Neural progenitor cell (in vitro differentiated cells): ENCODE results near the gene SEMA4D. TPM values are rescaled to one million over a fixed set of nuclear protein-coding genes. Genes with fewer than 3 reads are reported as not detected.
A peak's percentile ranks its signal among the peaks of the same experiment; 100 is the strongest.
"Not testable (repeated sequence)": the region's sequence is repeated elsewhere in the genome, so short reads cannot be mapped to it uniquely, and the experiment has no call there.

Experiments
- DNase-seq: peaks from one replicate; pipeline ENCODE4 v3.0.0-alpha.2; 2016; ENCODE audit warnings: low spot score
- H2AFZ ChIP-seq: fragments of 200-600 bp; sonication (generic); replicated peaks from 2 replicates; pipeline ENCODE4 v1.6.1; 2016; ENCODE audit warnings: antibody characterized with exemption
- H3F3A ChIP-seq: fragments of 200-600 bp; sonication (generic); 2 replicates; pipeline ENCODE4 v1.6.1; 2016; ENCODE audit warnings: antibody characterized with exemption, low read depth
- H3K27ac ChIP-seq: fragments of 200-600 bp; sonication (generic); 2 replicates; pipeline ENCODE4 v1.5.1; 2016; ENCODE audit warnings: mild to moderate bottlenecking
- H3K27me3 ChIP-seq: fragments of 200-600 bp; sonication (generic); 2 replicates; pipeline ENCODE4 v1.6.1; 2016; ENCODE audit warnings: mild to moderate bottlenecking, moderate library complexity
- H3K36me3 ChIP-seq: fragments of 200-600 bp; sonication (generic); 2 replicates; pipeline ENCODE4 v1.5.1; 2016
- H3K4me1 ChIP-seq: fragments of 200-600 bp; sonication (generic); 2 replicates; pipeline ENCODE4 v1.6.1; 2016; ENCODE audit warnings: mixed run types
- H3K4me2 ChIP-seq: fragments of 200-600 bp; sonication (generic); 2 replicates; pipeline ENCODE4 v1.6.1; 2016
- H3K4me3 ChIP-seq: fragments of 200-600 bp; sonication (generic); 2 replicates; pipeline ENCODE4 v1.5.1; 2016
- H3K79me2 ChIP-seq: fragments of 200-600 bp; sonication (generic); 2 replicates; pipeline ENCODE4 v1.6.1; 2016; ENCODE audit warnings: low read depth
- H3K9ac ChIP-seq: fragments of 200-600 bp; sonication (generic); 2 replicates; pipeline ENCODE4 v1.6.1; 2016
- H3K9me3 ChIP-seq: fragments of 200-600 bp; sonication (generic); 2 replicates; pipeline ENCODE4 v1.5.1; 2016; ENCODE audit warnings: low read depth
- H4K20me1 ChIP-seq: fragments of 200-600 bp; sonication (generic); 2 replicates; pipeline ENCODE4 v1.6.1; 2016; ENCODE audit warnings: low read depth
- H3K27ac Mint-ChIP-seq: 3 replicates; pipeline ENCODE4 v1.8.0; 2021; ENCODE audit warnings: mixed read lengths
- H3K27me3 Mint-ChIP-seq: 2 replicates; pipeline ENCODE4 v1.8.0; 2022; ENCODE audit warnings: low read depth, mild to moderate bottlenecking, inconsistent platforms, moderate library complexity, mixed read lengths; ENCODE audit not compliant: insufficient read depth
- H3K36me3 Mint-ChIP-seq: 3 replicates; pipeline ENCODE4 v1.8.0; 2021; ENCODE audit warnings: mixed read lengths
- H3K4me1 Mint-ChIP-seq: 3 replicates; pipeline ENCODE4 v1.8.0; 2021; ENCODE audit warnings: mixed read lengths
- H3K4me3 Mint-ChIP-seq: 3 replicates; pipeline ENCODE4 v1.8.0; 2021; ENCODE audit warnings: mild to moderate bottlenecking, moderate library complexity, mixed read lengths
- H3K9me3 Mint-ChIP-seq: 3 replicates; pipeline ENCODE4 v1.8.0; 2020; ENCODE audit warnings: mixed read lengths
- CTCF ChIP-seq: fragments of 200-600 bp; sonication (generic); IDR thresholded peaks from 2 replicates; pipeline ENCODE4 v1.5.1; 2017; ENCODE audit warnings: antibody characterized with exemption, mild to moderate bottlenecking
- EZH2 ChIP-seq: fragments of 200-600 bp; sonication (generic); IDR thresholded peaks from 2 replicates; pipeline ENCODE4 v1.6.1; 2017; ENCODE audit warnings: antibody characterized with exemption, mild to moderate bottlenecking, moderate library complexity
- EZH2phosphoT487 ChIP-seq: fragments of 200-600 bp; sonication (generic); IDR thresholded peaks from 2 replicates; pipeline ENCODE4 v1.6.1; 2017; ENCODE audit warnings: antibody characterized with exemption
- total RNA-seq: library from RNA; depleted of rRNA; stranded (reverse); fragments of >200 nt; gene quantifications from 2 replicates; pipeline ENCODE4 v1.2.3, GENCODE V29; 2015; ENCODE audit warnings: low replicate concordance

Gene SEMA4D
- total RNA-seq, 1 donor from 2014 or later, result 19.1 TPM

GRCh38 chr9:89473762-89474469, 24.0 kb downstream of the SEMA4D start:
- peaks cover 22% of the 10 kb centered on the region for H3K4me1 ChIP-seq
- no peak overlapping the region for H3K4me2 ChIP-seq
- TF ChIP-seq CTCF (no peak), EZH2phosphoT487 (no peak), EZH2 (no peak)
- peaks cover 54% of the 10 kb centered on the region for H3K79me2 ChIP-seq
- H3K9me3 ChIP-seq, result no peaks in the 10 kb centered on the region
- H2AFZ ChIP-seq, result no peak overlapping the region
- H3K27me3 Mint-ChIP-seq, result peaks cover 4% of the 10 kb centered on the region
- H3K36me3 ChIP-seq, result no peaks in the 10 kb centered on the region
- H3K27ac Mint-ChIP-seq, result no peak overlapping the region
- peaks cover 7% of the 10 kb centered on the region for H3F3A ChIP-seq
- no peak overlapping the region for H3K4me3 ChIP-seq
- H3K36me3 Mint-ChIP-seq, result peaks cover 6% of the 10 kb centered on the region
- DNase-seq, result no peak
- no peak overlapping the region for H3K27ac ChIP-seq
- H3K9ac ChIP-seq, result no peak overlapping the region
- H3K4me3 Mint-ChIP-seq, result peak overlapping the region; percentile 11
- H3K9me3 Mint-ChIP-seq, result no peaks in the 10 kb centered on the region
- H3K4me1 Mint-ChIP-seq, result peaks cover 18% of the 10 kb centered on the region
- no peaks in the 10 kb centered on the region for H3K27me3 ChIP-seq
- peaks cover 34% of the 10 kb centered on the region for H4K20me1 ChIP-seq

- H3K4me2 ChIP-seq, H3K9ac ChIP-seq, H3K27me3 Mint-ChIP-seq, H3K27ac ChIP-seq, H3K27ac Mint-ChIP-seq, H3K4me3 Mint-ChIP-seq, H3K36me3 ChIP-seq, H3F3A ChIP-seq, H3K36me3 Mint-ChIP-seq, DNase-seq, H3K9me3 ChIP-seq, H3K4me3 ChIP-seq, H2AFZ ChIP-seq, H3K27me3 ChIP-seq, H3K9me3 Mint-ChIP-seq: not testable (repeated sequence)
- Histone ChIP-seq H3K79me2 (peaks cover 58% of the 10 kb centered on the region), H3K4me1 (peaks cover 36% of the 10 kb centered on the region), H4K20me1 (peaks cover 49% of the 10 kb centered on the region)
- peaks cover 18% of the 10 kb centered on the region for H3K4me1 Mint-ChIP-seq
These were observed 26.1 kb downstream of the SEMA4D start for GRCh38 chr9:89471796-89472320.

GRCh38 chr9:89471390-89471789, 26.5 kb downstream of the SEMA4D start:
- DNase-seq, result no peak
- Histone ChIP-seq H3K4me2 (no peak overlapping the region), H4K20me1 (peaks cover 48% of the 10 kb centered on the region), H3K4me3 (no peak overlapping the region), H3K4me1 (peaks cover 36% of the 10 kb centered on the region), H3F3A (peaks cover 7% of the 10 kb centered on the region), H3K9ac (no peak overlapping the region), H3K9me3 (no peaks in the 10 kb centered on the region), H3K27ac (no peak overlapping the region), H3K36me3 (no peaks in the 10 kb centered on the region), H2AFZ (no peak overlapping the region), H3K27me3 (no peaks in the 10 kb centered on the region), H3K79me2 (peaks cover 59% of the 10 kb centered on the region)
- Mint-ChIP-seq H3K27ac (no peak overlapping the region), H3K27me3 (peaks cover 4% of the 10 kb centered on the region), H3K4me3 (no peak overlapping the region), H3K36me3 (peaks cover 7% of the 10 kb centered on the region), H3K9me3 (no peaks in the 10 kb centered on the region), H3K4me1 (peaks cover 18% of the 10 kb centered on the region)
- TF ChIP-seq CTCF, result no peak
- no peak for TF ChIP-seq EZH2phosphoT487
- TF ChIP-seq EZH2, result no peak

GRCh38 chr9:89470224-89470839, 27.6 kb downstream of the SEMA4D start:
- Mint-ChIP-seq H3K36me3 (peaks cover 7% of the 10 kb centered on the region), H3K4me3 (no peak overlapping the region), H3K4me1 (peaks cover 21% of the 10 kb centered on the region), H3K27me3 (peaks cover 4% of the 10 kb centered on the region), H3K27ac (no peak overlapping the region), H3K9me3 (no peaks in the 10 kb centered on the region)
- no peak overlapping the region for H3K9ac ChIP-seq
- no peaks in the 10 kb centered on the region for H3K36me3 ChIP-seq
- H3K27ac ChIP-seq, result no peak overlapping the region
- peaks cover 51% of the 10 kb centered on the region for H4K20me1 ChIP-seq
- no peaks in the 10 kb centered on the region for H3K9me3 ChIP-seq
- peaks cover 36% of the 10 kb centered on the region for H3K4me1 ChIP-seq
- H3F3A ChIP-seq, result peaks cover 7% of the 10 kb centered on the region
- H3K79me2 ChIP-seq, result peaks cover 59% of the 10 kb centered on the region
- no peak overlapping the region for H2AFZ ChIP-seq
- H3K4me3 ChIP-seq, result no peak overlapping the region
- no peak for DNase-seq
- H3K4me2 ChIP-seq, result no peak overlapping the region
- TF ChIP-seq CTCF (no peak), EZH2 (no peak), EZH2phosphoT487 (no peak)
- H3K27me3 ChIP-seq, result no peaks in the 10 kb centered on the region
